Measurements from ENCODE around the gene CWC15. TPM values are rescaled to one million over a fixed set of nuclear protein-coding genes. Genes with fewer than 3 reads are reported as not detected.
"Not testable (repeated sequence)": the region's sequence is repeated elsewhere in the genome, so short reads cannot be mapped to it uniquely, and the experiment has no call there.

CWC15 gene
- total and polyA plus RNA-seq, 2 of the 13 experiments (the other 11 are each of a cell fraction or from before 2014, with no cell fraction given) = 27.6 to 61.2 TPM

DNA sequence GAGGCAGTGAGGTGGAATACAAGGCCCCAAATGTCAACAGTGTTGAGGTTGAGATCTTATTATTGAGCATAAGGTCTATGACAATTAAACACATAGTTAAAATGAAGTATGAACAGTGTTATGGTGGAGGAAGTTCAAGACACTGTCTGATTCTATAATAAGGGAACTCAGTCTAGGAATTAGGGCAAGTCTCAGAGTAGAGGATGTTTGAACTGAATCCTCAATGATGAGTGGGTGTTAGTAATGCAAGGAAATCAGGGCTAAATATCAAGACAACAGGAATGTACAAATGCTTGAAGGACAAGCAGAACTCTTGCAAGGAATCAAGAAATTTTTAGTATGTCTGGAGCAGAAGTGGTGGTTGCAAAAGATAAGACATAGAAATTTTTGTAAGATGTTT, 53.0 kb downstream of the CWC15 start:
- Histone ChIP-seq H3K27ac (ENCODE audit: extremely low read length, insufficient read depth, low read length) (no peak overlapping the region), H3K9ac (ENCODE audit: insufficient read depth, low read depth, low read length) (no peak overlapping the region), H3K4me3 (replicated peaks in 1 of 3; ENCODE audit: insufficient read depth in 1 of 3, low read depth in 2 of 3, low read length in 3 of 3) (no peak overlapping the region), H3K79me2 (ENCODE audit: insufficient read depth, low read length) (no peaks in the 10 kb centered on the region), H4K20me1 (ENCODE audit: insufficient read depth, low read length) (no peaks in the 10 kb centered on the region), H2AFZ (ENCODE audit: low read length) (no peak overlapping the region), H3K4me2 (ENCODE audit: low read depth, low read length) (no peak overlapping the region), H3K4me1 (ENCODE audit: insufficient read depth, low read length) (no peaks in the 10 kb centered on the region), H3K27me3 (ENCODE audit: control insufficient read depth in 1 of 2, insufficient read depth in 2 of 2, low read length in 2 of 2) (no peaks in the 10 kb centered on the region; a peak in 2 of 5 replicates), H3K36me3 (replicated peaks in 1 of 2; ENCODE audit: control insufficient read depth in 1 of 2, insufficient read depth in 2 of 2, low read length in 2 of 2) (no peaks in the 10 kb centered on the region), H3K9me3 (ENCODE audit: low read length) (no peaks in the 10 kb centered on the region)
- ATAC-seq (no peak), DNase-seq (ENCODE audit: low spot score) (no peak), FAIRE-seq (no peak)
- BruUV-seq (replicated peaks) = no TSS peak
- ChIA-PET POLR2A (no interaction called here), CTCF (ENCODE audit: low intra/inter-chr PET ratio, low total read pairs) (no interaction called here)
- in situ Hi-C loops (cut with HindIII; ENCODE audit: extremely low pct_ligation_motif_present, low pct_unique_long_range_greater_than_20kb) = no loop called here
- intact Hi-C loops (cut with micrococcal nuclease; ENCODE audit: unreplicated experiment) = no loop called here
- TF ChIP-seq FOXC1 (CRISPR knock-in tag; IDR thresholded peaks at IDR 0.05; ENCODE audit: borderline replicate concordance) (no peak), SIN3B (IDR thresholded peaks at IDR 0.05; ENCODE audit: low read length) (no peak), CCAR2 (optimal IDR thresholded peaks at IDR 0.05; ENCODE audit: low read depth, low read length) (no peak), HDAC6 (IDR thresholded peaks at IDR 0.05; ENCODE audit: low read depth, low read length) (no peak), SOX13 (IDR thresholded peaks at IDR 0.05) (no peak), SOX13 (CRISPR knock-in tag; conservative IDR thresholded peaks at IDR 0.05 in 1 of 2, IDR thresholded peaks at IDR 0.05 in 1 of 2) (no peak), NR2C2 (CRISPR knock-in tag; IDR thresholded peaks at IDR 0.05; ENCODE audit: borderline replicate concordance) (no peak), ZMYM3 (CRISPR knock-in tag; IDR thresholded peaks at IDR 0.05) (no peak)
- TF ChIP-seq, protein P1, sequence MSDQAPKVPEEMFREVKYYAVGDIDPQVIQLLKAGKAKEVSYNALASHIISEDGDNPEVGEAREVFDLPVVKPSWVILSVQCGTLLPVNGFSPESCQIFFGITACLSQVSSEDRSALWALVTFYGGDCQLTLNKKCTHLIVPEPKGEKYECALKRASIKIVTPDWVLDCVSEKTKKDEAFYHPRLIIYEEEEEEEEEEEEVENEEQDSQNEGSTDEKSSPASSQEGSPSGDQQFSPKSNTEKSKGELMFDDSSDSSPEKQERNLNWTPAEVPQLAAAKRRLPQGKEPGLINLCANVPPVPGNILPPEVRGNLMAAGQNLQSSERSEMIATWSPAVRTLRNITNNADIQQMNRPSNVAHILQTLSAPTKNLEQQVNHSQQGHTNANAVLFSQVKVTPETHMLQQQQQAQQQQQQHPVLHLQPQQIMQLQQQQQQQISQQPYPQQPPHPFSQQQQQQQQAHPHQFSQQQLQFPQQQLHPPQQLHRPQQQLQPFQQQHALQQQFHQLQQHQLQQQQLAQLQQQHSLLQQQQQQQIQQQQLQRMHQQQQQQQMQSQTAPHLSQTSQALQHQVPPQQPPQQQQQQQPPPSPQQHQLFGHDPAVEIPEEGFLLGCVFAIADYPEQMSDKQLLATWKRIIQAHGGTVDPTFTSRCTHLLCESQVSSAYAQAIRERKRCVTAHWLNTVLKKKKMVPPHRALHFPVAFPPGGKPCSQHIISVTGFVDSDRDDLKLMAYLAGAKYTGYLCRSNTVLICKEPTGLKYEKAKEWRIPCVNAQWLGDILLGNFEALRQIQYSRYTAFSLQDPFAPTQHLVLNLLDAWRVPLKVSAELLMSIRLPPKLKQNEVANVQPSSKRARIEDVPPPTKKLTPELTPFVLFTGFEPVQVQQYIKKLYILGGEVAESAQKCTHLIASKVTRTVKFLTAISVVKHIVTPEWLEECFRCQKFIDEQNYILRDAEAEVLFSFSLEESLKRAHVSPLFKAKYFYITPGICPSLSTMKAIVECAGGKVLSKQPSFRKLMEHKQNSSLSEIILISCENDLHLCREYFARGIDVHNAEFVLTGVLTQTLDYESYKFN (CRISPR knock-in tag; conservative IDR thresholded peaks at IDR 0.05) = no peak

DNA sequence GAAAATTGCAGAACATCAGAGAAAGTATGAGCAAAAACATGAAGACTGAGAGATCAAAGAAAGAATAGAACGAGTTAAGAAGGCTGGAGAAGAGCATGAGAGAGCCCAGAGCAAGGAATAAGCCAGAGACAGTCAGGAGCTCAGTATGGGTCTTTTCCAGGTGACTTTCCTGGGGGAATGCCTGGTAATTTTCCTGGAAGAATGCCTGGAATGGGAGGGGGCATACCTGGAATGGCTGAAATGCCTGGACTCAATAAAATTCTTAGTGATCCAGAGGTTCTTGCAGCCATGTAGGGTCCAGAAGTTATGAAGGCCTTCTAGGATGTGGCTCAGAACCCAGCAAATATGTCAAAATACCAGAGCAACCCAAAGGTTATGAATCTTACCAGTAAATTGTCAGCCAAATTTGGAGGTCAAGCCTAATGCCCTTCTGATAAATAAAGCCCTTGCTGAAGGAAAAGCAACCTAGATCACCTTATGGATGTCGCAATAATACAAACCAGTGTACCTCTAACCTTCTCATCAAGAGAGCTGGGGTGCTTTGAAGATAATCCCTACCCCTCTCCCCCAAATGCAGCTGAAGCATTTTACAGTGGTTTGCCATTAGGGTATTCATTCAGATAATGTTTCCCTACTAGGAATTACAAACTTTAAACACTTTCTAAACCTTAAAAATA, 59.5 kb downstream of the CWC15 start:
- CTCF ChIA-PET (ENCODE audit: low intra/inter-chr PET ratio, low total read pairs); in situ Hi-C loops (cut with HindIII; ENCODE audit: extremely low pct_ligation_motif_present, low pct_unique_long_range_greater_than_20kb): not testable (repeated sequence)

More for the DNA sequence above, 59.5 kb downstream of the CWC15 start:
- H3K27me3 ChIP-seq (ENCODE audit: control insufficient read depth in 1 of 2, insufficient read depth in 2 of 2, low read length in 2 of 2); H3K4me3 ChIP-seq (replicated peaks in 1 of 3; ENCODE audit: insufficient read depth in 1 of 3, low read depth in 2 of 3, low read length in 3 of 3); H3K4me2 ChIP-seq (ENCODE audit: low read depth, low read length); H3K9ac ChIP-seq (ENCODE audit: insufficient read depth, low read depth, low read length); H3K4me1 ChIP-seq (ENCODE audit: insufficient read depth, low read length); DNase-seq (ENCODE audit: low spot score); H3K27ac ChIP-seq (ENCODE audit: extremely low read length, insufficient read depth, low read length); BruUV-seq (replicated peaks); H3K9me3 ChIP-seq (ENCODE audit: low read length); H3K36me3 ChIP-seq (replicated peaks in 1 of 2; ENCODE audit: control insufficient read depth in 1 of 2, insufficient read depth in 2 of 2, low read length in 2 of 2); H4K20me1 ChIP-seq (ENCODE audit: insufficient read depth, low read length); intact Hi-C loops (cut with micrococcal nuclease; ENCODE audit: unreplicated experiment); FAIRE-seq; POLR2A ChIA-PET; ATAC-seq; H3K79me2 ChIP-seq (ENCODE audit: insufficient read depth, low read length); H2AFZ ChIP-seq (ENCODE audit: low read length): not testable (repeated sequence)
- WGBS (ENCODE audit: low lambda C conversion rate) = 3% methylated on average over 2 of the region's 2 CpGs
